Stimulated activated CD4-positive, alpha-beta T cell treated with anti-CD3 and anti-CD28 coated beads, Interleukin-1b, Interleukin-23, amount 100 ng/mL, for 1 hour (primary cell): Measurements from ENCODE around the gene PEAK3.

Source experiments
- DNase-seq, 2 donors: peaks; one replicate each; pipeline ENCODE4 v3.0.0-alpha.2; 2020; ENCODE audit warnings: low read depth in 2 of 2

The PEAK3 gene

GRCh38 chr19:2236314-2237050 is 45.5 kb downstream of the PEAK3 start, which contains the start of the genes PLEKHJ1 and SF3A2:
PLEKHJ1 (minus strand) TSS chr19:2236329; CDS start chr19:2236248, 81 bp downstream.
SF3A2 (plus strand) TSS chr19:2236824; CDS start chr19:2243419, 6,595 bp downstream.
- DNase-seq: peak; percentile 94 to 96

GRCh38 chr19:2236064-2236313 is 46.0 kb downstream of the PEAK3 start:
- DNase-seq: no peak

- no peak for DNase-seq
Measured at GRCh38 chr19:2235381-2236063, 46.5 kb downstream of the PEAK3 start.

- DNase-seq: no peak
Measured at GRCh38 chr19:2234996-2235380, 47.0 kb downstream of the PEAK3 start.

- no peak for DNase-seq
Measured at GRCh38 chr19:2233601-2234280, 48.2 kb downstream of the PEAK3 start.

GRCh38 chr19:2232286-2233151 is 49.5 kb downstream of the PEAK3 start:
- no peak for DNase-seq

GRCh38 chr19:2231621-2232221 is 50.3 kb downstream of the PEAK3 start:
- DNase-seq: no peak

GRCh38 chr19:2230807-2231533 is 51.0 kb downstream of the PEAK3 start:
- no peak for DNase-seq

- DNase-seq: no peak
Measured at GRCh38 chr19:2230033-2230531, 51.9 kb downstream of the PEAK3 start.

- DNase-seq: no peak
Measured at GRCh38 chr19:2229103-2230032, 52.6 kb downstream of the PEAK3 start.

GRCh38 chr19:2228157-2229030 is 53.6 kb downstream of the PEAK3 start:
- no peak for DNase-seq

- no peak for DNase-seq
Measured at GRCh38 chr19:2227415-2228156, 54.4 kb downstream of the PEAK3 start.

- no peak for DNase-seq
Measured at GRCh38 chr19:2226840-2227360, 55.1 kb downstream of the PEAK3 start.

- no peak for DNase-seq
Measured at GRCh38 chr19:2226051-2226839, 55.7 kb downstream of the PEAK3 start.

GRCh38 chr19:2225415-2226050 is 56.4 kb downstream of the PEAK3 start:
- no peak for DNase-seq

- no peak for DNase-seq
Measured at GRCh38 chr19:2224754-2225349, 57.1 kb downstream of the PEAK3 start.
